Vagina (tissue), 2 donors: ENCODE data around the gene ASAP2.

Experiments used
- POLR2AphosphoS5 ChIP-seq, 2 donors: sonication (generic); formaldehyde crosslinking; IDR thresholded peaks; one replicate each; pipeline ENCODE4 v1.9.0; 2017; ENCODE audit warnings: antibody characterized with exemption in 2 of 2, mild to moderate bottlenecking in 2 of 2, low read depth in 1 of 2; ENCODE audit not compliant: insufficient read depth in 1 of 2
- TF ChIP-seq, protein P1 (sequence below), 3 experiments: fragments of 450-650 bp in 2 of 3; fragments of 200-600 bp in 1 of 3; sonication (generic) in 1 of 3; IDR thresholded peaks; one replicate each; pipeline ENCODE4 v1.5.1; 2017 to 2019; ENCODE audit warnings: antibody characterized with exemption in 3 of 3, mild to moderate bottlenecking in 2 of 3, moderate library complexity in 2 of 3

DNA sequence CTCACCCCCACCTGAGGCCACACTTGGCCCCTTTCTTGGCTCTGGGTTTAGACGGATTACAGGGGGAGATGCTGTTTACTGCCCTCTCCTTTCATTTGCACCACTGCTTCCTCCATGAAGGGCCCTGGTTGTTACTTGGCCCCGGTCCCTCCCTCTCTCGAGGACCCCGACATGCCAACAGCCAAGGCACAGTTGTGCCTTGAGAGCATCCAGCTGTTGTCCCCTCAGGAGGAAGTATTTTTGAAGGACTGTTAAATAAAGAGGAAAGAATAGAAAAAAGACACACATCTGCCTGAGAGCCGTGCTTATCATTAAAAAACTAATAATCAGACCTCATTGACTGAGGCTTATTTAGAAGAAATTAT is 172.8 kb downstream of the ASAP2 start:
- TF ChIP-seq, protein P1, sequence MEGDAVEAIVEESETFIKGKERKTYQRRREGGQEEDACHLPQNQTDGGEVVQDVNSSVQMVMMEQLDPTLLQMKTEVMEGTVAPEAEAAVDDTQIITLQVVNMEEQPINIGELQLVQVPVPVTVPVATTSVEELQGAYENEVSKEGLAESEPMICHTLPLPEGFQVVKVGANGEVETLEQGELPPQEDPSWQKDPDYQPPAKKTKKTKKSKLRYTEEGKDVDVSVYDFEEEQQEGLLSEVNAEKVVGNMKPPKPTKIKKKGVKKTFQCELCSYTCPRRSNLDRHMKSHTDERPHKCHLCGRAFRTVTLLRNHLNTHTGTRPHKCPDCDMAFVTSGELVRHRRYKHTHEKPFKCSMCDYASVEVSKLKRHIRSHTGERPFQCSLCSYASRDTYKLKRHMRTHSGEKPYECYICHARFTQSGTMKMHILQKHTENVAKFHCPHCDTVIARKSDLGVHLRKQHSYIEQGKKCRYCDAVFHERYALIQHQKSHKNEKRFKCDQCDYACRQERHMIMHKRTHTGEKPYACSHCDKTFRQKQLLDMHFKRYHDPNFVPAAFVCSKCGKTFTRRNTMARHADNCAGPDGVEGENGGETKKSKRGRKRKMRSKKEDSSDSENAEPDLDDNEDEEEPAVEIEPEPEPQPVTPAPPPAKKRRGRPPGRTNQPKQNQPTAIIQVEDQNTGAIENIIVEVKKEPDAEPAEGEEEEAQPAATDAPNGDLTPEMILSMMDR (IDR thresholded peaks at IDR 0.05), result no peak
- TF ChIP-seq POLR2AphosphoS5 (IDR thresholded peaks at IDR 0.05; ENCODE audit: insufficient read depth in 1 of 2, low read depth in 1 of 2), result no peak
